Upper lobe of left lung (tissue), 6 donors: Measurements from ENCODE around the gene CSF1R. TPM values are rescaled to one million over a fixed set of nuclear protein-coding genes. Genes with fewer than 3 reads are reported as not detected.
A peak's percentile ranks its signal among the peaks of the same experiment; 100 is the strongest.

ENCODE experiments used
- ATAC-seq, 2 donors: fragments of 200-7000 bp; cut with Tn5 transposase; one replicate each; pipeline ENCODE4 v1.9.1; 2022; ENCODE audit warnings: mild to moderate bottlenecking in 2 of 2, moderate library complexity in 2 of 2; ENCODE audit not compliant: low FRiP score in 2 of 2
- DNase-seq, 2 donors: peaks; one replicate each; pipeline ENCODE4 v3.0.0-alpha.2; 2019 to 2020
- H3K27ac ChIP-seq, 4 donors: fragments of 200-600 bp; sonication (generic); one replicate each; pipeline ENCODE4 v1.5.1; 2016 to 2019
- H3K27me3 ChIP-seq, 4 donors: fragments of 200-600 bp; sonication (generic); one replicate each; pipeline ENCODE4 v1.5.1; 2017 to 2019
- H3K36me3 ChIP-seq, 4 donors: fragments of 200-600 bp; sonication (generic); one replicate each; pipeline ENCODE4 v1.5.1; 2016 to 2019
- H3K4me1 ChIP-seq, 4 donors: fragments of 200-600 bp; sonication (generic); one replicate each; pipeline ENCODE4 v1.5.1; 2018 to 2019
- H3K4me3 ChIP-seq, 4 donors: fragments of 200-600 bp; sonication (generic); one replicate each; pipeline ENCODE4 v1.5.1; 2017 to 2019; ENCODE audit warnings: mild to moderate bottlenecking in 2 of 4, moderate library complexity in 1 of 4
- H3K9me3 ChIP-seq, 4 donors: fragments of 200-600 bp; sonication (generic); one replicate each; pipeline ENCODE4 v1.5.1; 2018 to 2019
- CTCF ChIP-seq, 6 experiments: fragments of 450-650 bp in 4 of 6; fragments of 200-600 bp in 2 of 6; sonication (generic) in 2 of 6; IDR thresholded peaks; one replicate each; pipeline ENCODE4 v1.5.1; 2016 to 2019; ENCODE audit warnings: antibody characterized with exemption in 6 of 6
- EP300 ChIP-seq, 4 donors: sonication (generic); formaldehyde crosslinking; IDR thresholded peaks; one replicate each; pipeline ENCODE4 v1.5.1; 2017; ENCODE audit warnings: antibody characterized with exemption in 4 of 4, control low read depth in 2 of 4
- POLR2A ChIP-seq, 4 donors: fragments of 450-650 bp; IDR thresholded peaks; one replicate each; pipeline ENCODE4 v1.5.1; 2016 to 2017; ENCODE audit warnings: antibody characterized with exemption in 4 of 4, mild to moderate bottlenecking in 2 of 4
- POLR2AphosphoS5 ChIP-seq, 2 donors: sonication (generic); formaldehyde crosslinking; IDR thresholded peaks; one replicate each; pipeline ENCODE4 v1.5.1; 2017; ENCODE audit warnings: antibody characterized with exemption in 2 of 2
- WGBS, 2 donors: methylation state at CpG; one replicate each; pipeline ENCODE4 v1.1.5; 2017 to 2018; 5-methylcytosine and 5-hydroxymethylcytosine counted together
- total RNA-seq, 6 donors: library from RNA; depleted of rRNA in 4 of 6; stranded (reverse); fragments of >200 nt in 4 of 6; gene quantifications; one replicate each; pipeline versions ENCODE4 v1.1.0 to v1.2.1, GENCODE V29; 2016 to 2021
- donor health status: DM: no; HTN: no; CAD: no; lungs with moderate emphysema.
- donor health status: DM: no; HTN: yes; CAD: no; lungs with severe emphysema.

The CSF1R gene
- total RNA-seq, 6 donors from 2014 or later = 13.9 to 101 (median 57.9) TPM

DNA sequence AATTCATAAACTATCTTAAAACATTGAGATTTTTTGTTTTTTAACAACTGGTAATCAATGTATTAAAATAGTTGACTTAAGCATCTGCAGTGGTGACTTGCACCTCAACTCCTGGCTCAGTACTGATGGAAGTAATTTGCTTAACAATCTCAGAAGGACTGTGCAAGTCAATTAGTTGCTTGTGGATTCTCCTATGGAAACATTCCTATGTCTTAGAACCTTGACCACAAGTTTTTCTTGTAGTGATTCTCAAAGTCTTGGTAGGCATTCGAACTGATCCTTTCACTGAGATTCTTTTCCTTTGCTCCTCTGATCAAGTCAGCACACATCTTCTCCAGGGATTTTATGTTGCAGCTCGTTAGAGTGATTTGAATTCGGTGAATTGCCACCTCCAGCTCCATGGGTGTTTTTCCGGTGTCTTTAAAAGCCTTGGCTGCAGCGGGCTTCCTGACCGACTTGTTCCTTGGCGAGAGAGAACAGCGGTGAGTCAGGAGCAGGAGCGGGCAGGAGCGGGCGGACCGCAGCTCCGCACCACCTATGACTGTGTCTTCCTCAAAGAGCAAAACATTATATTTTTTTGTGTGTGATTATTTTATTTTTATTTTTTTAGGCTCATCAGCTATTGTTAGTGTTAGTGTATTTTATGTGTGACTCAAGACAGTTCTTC, 64.7 kb downstream of the CSF1R start:
- peak overlapping the region; percentile 8 to 68 (median 34) for H3K27ac ChIP-seq
- DNase-seq (peak in 1 of 2 donors; percentile 61), ATAC-seq (no peak)
- 74 to 77% methylated on average over 13 of the region's 13 CpGs for WGBS, 2 donors
- H3K36me3 ChIP-seq = peaks cover 29 to 96% (median 62%) of the 10 kb centered on the region in 4 donors
- H3K4me3 ChIP-seq = no peak overlapping the region
- TF ChIP-seq POLR2A (IDR thresholded peaks at IDR 0.05) (no peak), POLR2AphosphoS5 (IDR thresholded peaks at IDR 0.05) (no peak), CTCF (IDR thresholded peaks at IDR 0.05) (no peak), EP300 (IDR thresholded peaks at IDR 0.05) (no peak)
- peaks cover 10 to 27% (median 14%) of the 10 kb centered on the region in 4 donors for H3K4me1 ChIP-seq
- H3K27me3 ChIP-seq = no peaks in the 10 kb centered on the region
- no peaks in the 10 kb centered on the region for H3K9me3 ChIP-seq

- Histone ChIP-seq H3K9me3 (peaks cover 0 to 4% (median 0%) of the 10 kb centered on the region in 4 donors), H3K36me3 (peaks cover 31 to 95% (median 58%) of the 10 kb centered on the region in 4 donors), H3K27ac (peak overlapping the region in 2 of 4 donors; percentile 27 to 42), H3K27me3 (no peaks in the 10 kb centered on the region), H3K4me1 (peaks cover 10 to 20% (median 14%) of the 10 kb centered on the region in 4 donors), H3K4me3 (no peak overlapping the region)
- ATAC-seq (no peak), DNase-seq (no peak)
- TF ChIP-seq EP300 (IDR thresholded peaks at IDR 0.05) (no peak), POLR2AphosphoS5 (IDR thresholded peaks at IDR 0.05) (no peak), POLR2A (IDR thresholded peaks at IDR 0.05) (no peak), CTCF (IDR thresholded peaks at IDR 0.05) (no peak)
- 95 to 100% methylated on average over 1 of the region's 1 CpG for WGBS, 2 donors
Measured at GRCh38 chr5:150020249-150020648, 66.1 kb downstream of the CSF1R start.

DNA sequence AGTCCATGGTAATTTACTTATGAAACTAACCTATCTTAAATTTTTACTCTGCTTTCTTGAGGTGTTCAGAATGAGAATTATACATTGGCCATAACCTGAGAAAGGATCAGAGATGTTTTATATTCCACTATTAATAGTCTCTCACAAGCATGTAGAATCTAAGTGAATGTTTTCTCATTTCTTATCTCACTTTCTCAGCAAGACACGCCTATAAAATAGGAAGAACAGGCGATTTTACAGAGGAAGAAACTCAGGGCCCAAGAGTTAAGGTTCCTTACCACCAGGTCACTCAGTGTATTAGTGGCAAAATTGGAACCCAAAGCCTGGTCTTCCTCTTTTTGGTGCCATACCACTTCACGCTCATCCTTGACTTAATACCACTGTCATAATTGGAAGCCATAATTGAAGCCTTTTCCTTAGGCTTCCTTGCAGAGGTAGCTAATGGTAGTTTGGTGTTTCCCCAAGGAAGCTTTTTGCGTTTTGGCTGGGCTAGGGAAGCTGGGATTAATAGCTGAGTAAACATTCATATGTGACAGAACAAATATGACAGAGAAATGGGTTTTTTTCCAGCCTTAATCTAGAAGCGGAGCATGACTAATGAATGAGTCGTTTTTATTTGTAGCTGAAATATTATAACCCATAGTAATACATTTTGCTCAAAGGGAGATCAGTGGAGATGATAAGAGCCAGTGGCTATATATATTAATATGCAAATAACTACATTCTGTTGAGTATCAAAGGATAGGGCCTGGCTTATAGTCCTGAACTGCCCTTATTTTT, 68.9 kb downstream of the CSF1R start:
- H3K36me3 ChIP-seq = peaks cover 33 to 97% (median 69%) of the 10 kb centered on the region in 4 donors
- DNase-seq = no peak
- 79 to 85% methylated on average over 6 of the region's 6 CpGs for WGBS, 2 donors
- peaks cover 7 to 14% (median 10%) of the 10 kb centered on the region in 4 donors for H3K4me1 ChIP-seq
- no peak overlapping the region for H3K4me3 ChIP-seq
- no peak for ATAC-seq
- no peak overlapping the region for H3K27ac ChIP-seq
- no peaks in the 10 kb centered on the region for H3K27me3 ChIP-seq
- no peak for TF ChIP-seq CTCF (IDR thresholded peaks at IDR 0.05)
- no peak for TF ChIP-seq POLR2A (IDR thresholded peaks at IDR 0.05)
- TF ChIP-seq EP300 (IDR thresholded peaks at IDR 0.05) = no peak
- no peak for TF ChIP-seq POLR2AphosphoS5 (IDR thresholded peaks at IDR 0.05)
- peaks cover 0 to 5% (median 0%) of the 10 kb centered on the region in 4 donors for H3K9me3 ChIP-seq

DNA sequence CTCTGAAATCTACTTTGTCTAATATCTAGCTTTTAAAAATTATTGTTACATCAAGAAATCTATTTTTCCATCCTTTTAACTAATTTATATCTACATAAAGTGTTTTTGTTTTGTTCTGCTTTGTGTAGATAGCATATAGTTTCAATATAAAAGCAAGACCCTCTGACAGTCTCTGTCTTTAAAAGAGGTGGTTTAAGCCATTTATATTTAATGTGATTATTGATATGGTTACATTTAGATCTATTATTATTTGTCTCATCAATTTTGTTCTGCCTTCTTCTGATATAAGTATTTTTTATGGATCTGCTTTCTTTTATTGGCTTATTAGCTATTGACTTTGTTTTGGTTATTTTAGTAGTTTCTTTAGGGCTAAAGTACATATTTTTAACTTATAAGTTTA, 69.8 kb downstream of the CSF1R start:
- peaks cover 0 to 5% (median 0%) of the 10 kb centered on the region in 4 donors for H3K9me3 ChIP-seq
- no peaks in the 10 kb centered on the region for H3K27me3 ChIP-seq
- H3K27ac ChIP-seq = no peak overlapping the region
- TF ChIP-seq POLR2A (IDR thresholded peaks at IDR 0.05) = no peak
- no peak for TF ChIP-seq POLR2AphosphoS5 (IDR thresholded peaks at IDR 0.05)
- TF ChIP-seq EP300 (IDR thresholded peaks at IDR 0.05) = no peak
- no peak for TF ChIP-seq CTCF (IDR thresholded peaks at IDR 0.05)
- DNase-seq (no peak), ATAC-seq (no peak)
- H3K4me1 ChIP-seq = peaks cover 3 to 8% (median 7%) of the 10 kb centered on the region in 4 donors
- H3K36me3 ChIP-seq = peaks cover 40 to 97% (median 76%) of the 10 kb centered on the region in 4 donors
- H3K4me3 ChIP-seq = no peak overlapping the region
